ELF-1 (cell line): ENCODE data around the gene B3GALT6.

Source experiments
- DNase-seq: peaks from one replicate; pipeline ENCODE4 v3.0.0-alpha.2; 2016; ENCODE audit warnings: low read depth, low spot score

B3GALT6 gene

GRCh38 chr1:1200876-1201810 is 30.9 kb upstream of the B3GALT6 start:
- DNase-seq = peak; percentile 37

- no peak for DNase-seq
Measured at GRCh38 chr1:1202831-1203560, 29.0 kb upstream of the B3GALT6 start.

GRCh38 chr1:1203561-1204424 is 28.2 kb upstream of the B3GALT6 start:
- no peak for DNase-seq

GRCh38 chr1:1204425-1204920 is 27.6 kb upstream of the B3GALT6 start:
- DNase-seq = no peak

- DNase-seq = no peak
Measured at GRCh38 chr1:1204998-1205768, 26.9 kb upstream of the B3GALT6 start.

GRCh38 chr1:1205769-1206375 is 26.2 kb upstream of the B3GALT6 start:
- no peak for DNase-seq

GRCh38 chr1:1206376-1206965 is 25.6 kb upstream of the B3GALT6 start, which contains the start of gene TNFRSF18:
TNFRSF18 (minus strand) TSS chr1:1206592; CDS start chr1:1206571, 21 bp downstream.
- DNase-seq = peak; percentile 30

GRCh38 chr1:1206966-1207531 is 25.0 kb upstream of the B3GALT6 start:
- no peak for DNase-seq

GRCh38 chr1:1207571-1207892 is 24.5 kb upstream of the B3GALT6 start:
- no peak for DNase-seq

GRCh38 chr1:1208713-1209433 is 23.2 kb upstream of the B3GALT6 start:
- DNase-seq = no peak

GRCh38 chr1:1210726-1211540 is 21.1 kb upstream of the B3GALT6 start:
- no peak for DNase-seq

- DNase-seq = no peak
Measured at GRCh38 chr1:1211541-1212441, 20.2 kb upstream of the B3GALT6 start.

GRCh38 chr1:1212780-1213344 is 19.2 kb upstream of the B3GALT6 start:
- no peak for DNase-seq

- no peak for DNase-seq
Measured at GRCh38 chr1:1213345-1214265, 18.4 kb upstream of the B3GALT6 start, which contains the start of gene TNFRSF4. TNFRSF4 (minus strand) TSS chr1:1214153; CDS start chr1:1214127, 26 bp downstream.

- no peak for DNase-seq
Measured at GRCh38 chr1:1215080-1215676, 16.9 kb upstream of the B3GALT6 start.
